Retinal pigment epithelial cell (primary cell): ENCODE data around the gene SNCAIP.

Experiments used
- DNase-seq: peaks from one replicate; pipeline ENCODE4 v3.0.0-alpha.2; 2010; ENCODE audit warnings: low read depth
- H3K4me3 ChIP-seq: 2 replicates; pipeline ENCODE4 v1.5.1; 2011; ENCODE audit warnings: mild to moderate bottlenecking, low read length, control low read depth, moderate library complexity
- CTCF ChIP-seq: conservative IDR thresholded peaks from 2 replicates; pipeline ENCODE4 v1.5.1; 2011; ENCODE audit warnings: low read depth, low read length, control low read depth, inconsistent platforms

The SNCAIP gene

GRCh38 chr5:122420091-122420490 is 108.1 kb downstream of the SNCAIP start:
- no peak for TF ChIP-seq CTCF
- H3K4me3 ChIP-seq: no peak overlapping the region
- DNase-seq: no peak

GRCh38 chr5:122420537-122421236 is 108.7 kb downstream of the SNCAIP start:
- no peak overlapping the region for H3K4me3 ChIP-seq
- TF ChIP-seq CTCF: no peak
- DNase-seq: no peak

GRCh38 chr5:122421374-122422079 is 109.5 kb downstream of the SNCAIP start:
- no peak for TF ChIP-seq CTCF
- no peak for DNase-seq
- H3K4me3 ChIP-seq: no peak overlapping the region

- no peak overlapping the region for H3K4me3 ChIP-seq
- TF ChIP-seq CTCF: no peak
- DNase-seq: no peak
Measured at GRCh38 chr5:122423221-122423620, 111.2 kb downstream of the SNCAIP start.

GRCh38 chr5:122424132-122424531 is 112.1 kb downstream of the SNCAIP start:
- H3K4me3 ChIP-seq: no peak overlapping the region
- no peak for TF ChIP-seq CTCF
- DNase-seq: no peak

GRCh38 chr5:122426301-122426700 is 114.3 kb downstream of the SNCAIP start:
- no peak for DNase-seq
- no peak overlapping the region for H3K4me3 ChIP-seq
- no peak for TF ChIP-seq CTCF

- TF ChIP-seq CTCF: no peak
- no peak for DNase-seq
Measured at GRCh38 chr5:122427621-122428020, 115.6 kb downstream of the SNCAIP start.

More at GRCh38 chr5:122427621-122428020, 115.6 kb downstream of the SNCAIP start:
- H3K4me3 ChIP-seq: no peak overlapping the region
